ENCODE results near the gene CTSZ.

Gene CTSZ

DNA sequence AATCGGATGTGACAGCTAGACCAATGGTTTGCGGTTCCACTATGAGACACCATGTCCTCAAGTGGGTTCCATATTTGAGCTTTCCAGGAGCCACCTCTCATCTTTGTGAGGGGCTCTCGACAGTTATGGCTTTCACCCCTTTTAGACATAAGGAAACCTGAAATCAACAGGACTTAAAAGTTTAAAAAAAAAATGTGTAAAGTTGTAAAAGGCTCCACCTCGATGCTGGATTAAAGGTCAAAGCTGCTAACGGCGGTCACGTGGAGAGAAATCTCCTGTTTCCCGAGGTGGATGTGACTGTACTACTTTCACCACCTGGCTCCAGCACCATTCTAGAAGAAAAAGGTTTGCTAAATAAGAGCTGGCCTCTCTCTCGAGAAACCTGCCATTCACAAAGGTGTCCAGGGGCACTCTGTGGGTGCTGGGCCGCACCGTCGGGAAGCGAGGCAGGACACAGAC, 24.5 kb upstream of the CTSZ start:
- no peak for DNase-seq

- DNase-seq = no peak
These were observed 24.0 kb upstream of the CTSZ start for GRCh38 chr20:59030911-59031563.

DNA sequence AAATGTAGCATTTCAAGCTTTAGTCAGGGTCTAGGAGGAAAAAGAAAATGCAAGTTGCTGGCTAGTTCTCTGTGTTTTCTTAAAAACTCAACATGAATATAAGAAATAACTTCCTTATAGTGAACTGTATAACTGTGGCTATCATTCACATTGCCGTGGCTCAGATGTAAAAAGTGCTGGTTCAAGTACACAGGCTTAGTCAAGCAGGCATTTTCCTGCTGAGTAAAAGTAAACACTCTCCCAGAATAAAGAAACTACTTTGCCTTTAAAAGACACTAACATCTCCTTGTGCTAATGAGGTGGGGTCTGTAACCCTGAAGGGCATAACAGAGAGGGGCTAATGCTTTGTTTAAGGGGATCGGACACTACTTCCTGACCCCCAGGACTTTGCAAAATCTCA, 21.8 kb upstream of the CTSZ start:
- no peak for DNase-seq

GRCh38 chr20:59027741-59028320, 20.8 kb upstream of the CTSZ start:
- no peak for DNase-seq

- DNase-seq = no peak
These were observed 20.1 kb upstream of the CTSZ start for GRCh38 chr20:59026904-59027740.

GRCh38 chr20:59025511-59025910, 18.5 kb upstream of the CTSZ start:
- DNase-seq = no peak

DNA sequence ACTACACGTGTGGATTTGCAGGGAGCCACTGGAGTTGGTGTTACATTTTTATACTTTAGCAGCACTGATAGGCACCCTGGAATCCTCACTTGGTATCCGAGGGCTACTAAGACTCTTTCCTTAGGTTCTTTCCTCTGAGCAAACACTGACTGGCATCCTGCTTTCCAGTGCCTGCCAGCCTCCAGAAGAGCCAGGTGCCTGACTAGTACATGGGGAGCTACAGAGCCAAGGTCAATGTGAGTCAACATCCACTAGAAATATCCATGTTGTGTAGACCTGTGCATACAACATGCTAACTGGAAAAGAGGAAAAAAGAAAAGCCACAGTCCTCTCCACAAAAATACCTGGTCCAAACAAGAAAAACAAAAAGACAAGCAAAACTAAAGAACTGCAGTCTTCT, 18.0 kb upstream of the CTSZ start:
- DNase-seq = no peak

GRCh38 chr20:59024111-59024530, 17.1 kb upstream of the CTSZ start:
- DNase-seq = no peak

DNA sequence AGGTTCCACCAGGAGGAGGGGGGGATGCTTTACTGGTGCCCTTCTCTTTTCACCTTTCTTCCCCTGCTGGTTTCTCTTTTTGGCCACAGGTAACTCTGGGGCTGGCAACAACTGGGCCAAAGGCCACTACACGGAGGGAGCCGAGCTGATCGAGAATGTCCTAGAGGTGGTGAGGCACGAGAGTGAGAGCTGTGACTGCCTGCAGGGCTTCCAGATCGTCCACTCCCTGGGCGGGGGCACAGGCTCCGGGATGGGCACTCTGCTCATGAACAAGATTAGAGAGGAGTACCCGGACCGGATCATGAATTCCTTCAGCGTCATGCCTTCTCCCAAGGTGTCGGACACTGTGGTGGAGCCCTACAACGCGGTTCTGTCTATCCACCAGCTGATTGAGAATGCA, 16.6 kb upstream of the CTSZ start:
- DNase-seq = no peak

GRCh38 chr20:59022754-59023153, 15.7 kb upstream of the CTSZ start:
- DNase-seq = no peak

- DNase-seq = no peak
These were observed 14.0 kb upstream of the CTSZ start for GRCh38 chr20:59020938-59021551.

- no peak for DNase-seq
These were observed 12.2 kb upstream of the CTSZ start, which contains the start of gene TUBB1 for GRCh38 chr20:59019217-59019616. TSS of gene TUBB1 (plus strand) at chr20:59019429. CDS start at chr20:59019523, 94 bp downstream.

GRCh38 chr20:59018817-59019216, 11.8 kb upstream of the CTSZ start:
- DNase-seq = no peak

GRCh38 chr20:59017493-59018231, 10.6 kb upstream of the CTSZ start:
- DNase-seq = no peak

DNA sequence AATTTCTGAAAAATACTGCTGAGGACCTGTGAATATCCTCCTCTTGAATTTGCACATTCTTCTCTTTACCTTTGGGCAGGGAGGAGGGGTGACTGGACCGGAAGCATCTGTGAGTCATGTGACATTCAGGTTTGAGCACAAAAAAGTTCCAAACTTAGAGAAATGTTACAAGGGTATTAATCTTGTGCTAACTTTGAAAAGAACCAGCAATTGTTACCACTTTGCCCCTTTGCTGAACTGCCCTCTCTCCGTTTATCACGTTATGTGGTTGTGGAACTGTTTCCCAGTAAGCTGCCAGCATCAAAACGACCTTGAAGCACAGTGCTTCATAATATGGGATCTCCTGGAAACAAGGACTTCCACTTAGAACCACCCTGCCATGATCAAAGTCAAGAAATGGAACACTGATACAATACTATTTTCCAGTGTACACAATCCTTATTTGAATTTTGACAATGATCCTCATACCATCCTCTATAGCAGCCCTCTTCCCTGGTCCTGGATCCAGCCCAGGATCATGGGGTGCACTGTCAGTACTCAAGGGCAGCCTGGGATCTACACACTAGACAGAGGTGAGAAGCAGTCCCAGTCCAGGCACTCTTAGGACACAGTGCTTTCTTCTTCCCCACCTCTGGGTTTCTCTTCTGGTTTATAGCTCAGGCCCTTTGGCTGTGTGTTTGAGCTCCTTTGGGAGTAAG, 9.9 kb upstream of the CTSZ start:
- no peak for DNase-seq

DNA sequence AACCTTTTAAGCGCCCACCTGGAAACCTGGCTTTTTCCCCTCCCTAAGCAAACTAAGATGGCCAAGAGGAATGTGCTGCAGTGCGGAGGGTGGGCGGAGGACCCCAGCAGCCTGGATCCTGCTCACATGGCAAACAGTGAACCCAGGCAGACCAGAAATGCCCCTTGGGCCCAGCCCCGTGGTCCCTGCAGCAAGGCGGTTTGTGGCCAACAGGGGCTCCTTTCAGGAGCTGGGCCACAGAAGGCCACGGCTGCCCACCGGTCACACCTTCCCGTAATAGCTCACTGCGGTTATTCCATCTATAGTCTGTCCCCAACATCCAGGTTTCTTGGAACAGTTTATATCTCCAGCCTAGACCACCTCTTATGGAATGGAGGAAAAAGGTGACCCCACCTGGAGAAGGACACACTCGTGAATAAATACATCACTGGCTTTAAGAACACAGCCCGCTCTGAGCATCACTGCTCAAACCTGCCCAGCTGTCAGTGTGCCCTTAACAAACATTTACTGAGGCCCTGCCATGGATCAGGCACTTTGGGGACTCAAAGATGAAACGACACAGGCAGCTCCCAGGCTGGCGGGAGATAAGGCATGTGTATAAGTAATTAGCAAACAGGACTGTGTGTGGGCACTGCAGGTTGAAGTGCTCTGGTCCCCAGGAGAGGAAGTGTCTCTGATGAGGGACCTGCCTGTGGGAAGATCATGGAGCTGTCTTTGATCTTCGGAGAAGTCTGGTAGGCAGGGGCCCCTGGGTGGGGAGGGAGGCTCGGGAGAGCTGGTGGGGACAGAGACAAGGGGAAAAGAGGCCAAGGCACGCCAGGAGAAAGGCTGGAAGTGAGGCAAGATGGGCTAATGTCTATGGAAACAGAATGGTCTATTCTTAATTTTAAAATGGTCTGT, 9.0 kb upstream of the CTSZ start:
- DNase-seq = no peak

GRCh38 chr20:59015411-59015810, 8.4 kb upstream of the CTSZ start:
- DNase-seq = no peak

GRCh38 chr20:59014680-59015389, 7.8 kb upstream of the CTSZ start:
- no peak for DNase-seq

- no peak for DNase-seq
These were observed 7.0 kb upstream of the CTSZ start for GRCh38 chr20:59013959-59014608.
